NCI-H2029 (cell line): ENCODE data around the gene SIX5.
A peak's percentile ranks its signal among the peaks of the same experiment; 100 is the strongest.
"Not testable (repeated sequence)": the region's sequence is repeated elsewhere in the genome, so short reads cannot be mapped to it uniquely, and the experiment has no call there.

Experiments
- DNase-seq: peaks from one replicate; lab custom pipeline; 2025; lab: John Stamatoyannopoulos, UW

SIX5 gene

GRCh38 chr19:45753548-45753947 is 15.5 kb downstream of the SIX5 start:
- no peak for DNase-seq

GRCh38 chr19:45752639-45753038 is 16.4 kb downstream of the SIX5 start:
- no peak for DNase-seq

DNA sequence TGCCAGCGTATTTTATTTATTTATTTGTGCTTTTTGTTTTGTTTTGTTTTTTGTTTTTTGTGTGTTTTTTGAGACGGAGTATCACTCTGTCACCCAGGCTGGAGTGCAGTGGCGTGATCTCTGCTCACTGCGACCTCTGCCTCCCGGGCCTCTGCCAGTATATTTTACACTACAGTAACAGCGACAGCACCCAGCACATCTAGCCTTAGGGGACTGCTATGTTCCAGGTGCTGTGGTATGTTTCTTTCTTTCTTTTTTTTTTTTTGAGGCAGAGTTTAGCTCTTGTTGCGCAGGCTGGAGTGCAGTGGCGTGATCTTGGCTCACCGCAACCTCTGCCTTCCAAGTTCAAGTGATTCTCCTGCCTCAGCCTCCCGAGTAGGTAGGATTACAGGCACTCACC is 17.6 kb downstream of the SIX5 start:
- not testable (repeated sequence) for DNase-seq

- no peak for DNase-seq
These were observed 21.5 kb downstream of the SIX5 start for GRCh38 chr19:45747513-45747912.

GRCh38 chr19:45746866-45747265 is 22.2 kb downstream of the SIX5 start:
- no peak for DNase-seq

DNA sequence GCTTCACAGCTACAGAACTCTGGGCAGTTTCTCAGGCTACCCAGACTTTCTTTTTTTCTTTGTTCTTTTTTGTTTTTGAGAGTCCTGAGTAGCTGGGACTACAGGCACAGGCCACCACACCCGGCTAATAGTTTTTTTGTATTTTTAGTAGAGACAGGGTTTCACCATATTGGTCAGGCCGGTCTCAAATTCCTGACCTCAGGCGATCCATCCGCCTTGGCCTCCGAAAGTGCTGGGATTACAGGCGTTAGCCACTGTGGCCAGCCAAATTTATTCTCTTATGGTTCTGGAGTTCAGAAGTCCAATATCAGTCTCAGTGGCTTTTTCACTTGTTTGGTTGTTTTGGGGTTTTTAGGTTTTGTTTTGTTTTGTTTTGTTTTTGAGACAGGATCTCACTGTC is 23.4 kb downstream of the SIX5 start:
- no peak for DNase-seq

GRCh38 chr19:45742969-45743368 is 26.1 kb downstream of the SIX5 start:
- DNase-seq, result no peak

- DNase-seq, result no peak
These were observed 29.3 kb downstream of the SIX5 start for GRCh38 chr19:45739498-45740439.

GRCh38 chr19:45733160-45733810 is 35.8 kb downstream of the SIX5 start, which contains the start of gene MEIOSIN:
Gene MEIOSIN (plus strand): TSS chr19:45733439. CDS start chr19:45735377, 1,938 bp downstream.
- DNase-seq, result no peak

GRCh38 chr19:45730368-45731288 is 38.4 kb downstream of the SIX5 start, which contains the start of gene FBXO46:
Gene FBXO46 (minus strand): TSS chr19:45730896. CDS start chr19:45713495, 17,401 bp downstream.
- DNase-seq, result peak; percentile 98

DNA sequence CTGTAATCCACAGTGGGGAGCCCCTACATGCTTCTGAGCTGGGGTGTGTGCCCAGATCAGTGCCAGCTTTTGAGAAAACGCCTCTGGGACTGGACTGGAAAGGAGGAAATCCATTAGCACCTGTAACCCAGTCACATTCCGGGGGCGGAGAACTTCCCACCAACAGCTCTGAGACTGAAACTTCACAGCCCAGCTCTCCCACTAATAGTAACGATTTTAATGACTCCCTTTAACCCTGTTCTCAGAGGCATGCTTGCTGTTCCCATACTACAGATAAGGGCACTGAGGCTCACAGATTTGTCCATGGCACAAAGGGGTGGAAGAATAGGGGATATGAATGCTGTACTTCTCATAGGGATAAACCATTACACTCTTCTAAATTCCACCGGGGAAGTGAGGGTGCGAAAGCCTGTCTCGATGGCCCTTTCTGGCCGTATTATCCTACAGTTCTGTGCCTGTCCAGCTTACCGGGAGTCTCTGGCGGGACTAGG is 39.2 kb downstream of the SIX5 start:
- no peak for DNase-seq

- not testable (repeated sequence) for DNase-seq
These were observed 40.4 kb downstream of the SIX5 start for GRCh38 chr19:45728683-45729082.

- DNase-seq, result not testable (repeated sequence)
These were observed 49.0 kb downstream of the SIX5 start for GRCh38 chr19:45720065-45720464.

DNA sequence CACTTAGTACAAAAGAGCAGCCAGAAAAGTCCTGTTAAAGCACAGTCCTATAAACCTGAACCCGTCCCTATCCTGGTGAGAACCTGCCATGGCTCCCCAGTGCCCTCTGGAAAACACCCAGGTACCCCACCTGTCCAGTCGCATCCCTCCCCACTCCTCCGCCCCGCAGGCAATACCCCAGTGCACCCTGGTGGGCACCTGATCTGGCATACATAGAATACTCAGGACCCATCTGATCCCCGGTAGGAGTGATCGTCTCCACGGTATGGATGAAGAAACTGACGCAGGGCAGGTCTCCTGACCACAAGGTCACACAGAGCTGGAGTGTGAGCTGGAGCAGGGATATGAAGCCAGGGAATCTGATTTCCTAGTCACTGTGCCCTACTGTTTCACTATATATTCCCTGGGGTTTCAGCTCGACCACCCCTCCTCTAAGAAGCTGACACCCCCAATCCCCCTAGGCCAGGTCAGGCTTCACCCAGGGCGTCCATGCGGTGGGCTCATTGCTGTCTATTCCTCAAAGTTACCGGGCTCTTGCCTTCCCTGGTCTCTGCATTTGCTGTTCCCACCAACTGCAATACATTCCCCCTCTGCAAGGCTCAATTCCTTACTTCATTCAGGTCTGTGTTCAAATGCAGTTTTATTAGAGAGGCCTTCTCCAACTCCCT is 50.9 kb downstream of the SIX5 start:
- no peak for DNase-seq

- peak; percentile 99 for DNase-seq
These were observed 51.7 kb downstream of the SIX5 start for GRCh38 chr19:45717131-45717982.

DNA sequence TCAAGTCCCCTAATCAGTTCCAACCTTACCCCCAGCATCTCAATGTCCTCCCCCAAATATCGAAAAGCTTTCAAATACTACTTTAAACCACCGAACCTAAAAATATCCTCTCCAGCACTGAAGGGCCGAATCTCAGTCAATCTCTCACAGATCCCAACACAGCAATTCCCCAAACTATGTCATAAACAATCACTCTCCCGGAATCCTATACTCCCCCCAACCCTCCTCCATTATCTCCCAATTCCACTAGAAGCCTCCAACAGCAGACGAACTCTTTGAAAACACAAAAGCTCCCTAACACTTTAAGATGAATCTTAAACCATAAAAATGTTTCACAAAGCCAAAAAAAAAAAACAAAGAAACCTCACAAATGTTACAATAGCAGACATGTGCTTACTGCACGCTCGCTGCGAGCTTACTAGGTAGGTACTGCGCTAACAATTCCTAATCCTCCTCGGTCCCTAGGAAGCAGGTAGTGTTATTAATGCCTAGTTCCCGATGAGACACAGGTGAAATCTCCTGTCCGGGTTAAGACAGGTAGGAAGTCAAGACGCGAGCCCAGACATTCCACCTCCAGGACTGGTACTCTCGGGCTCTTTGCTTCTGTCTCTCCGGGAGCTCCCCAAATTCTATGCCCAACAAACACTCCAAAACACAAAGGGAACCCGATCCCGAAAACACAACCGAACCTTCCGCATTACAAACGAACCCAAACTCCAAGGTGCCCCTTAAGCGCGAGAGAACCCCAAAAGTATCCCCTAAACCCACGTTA is 52.5 kb downstream of the SIX5 start:
- DNase-seq, result no peak

GRCh38 chr19:45715139-45715538 is 53.9 kb downstream of the SIX5 start:
- DNase-seq, result no peak
